ENCODE measurements around the gene USE1.

USE1 gene

GRCh38 chr19:17234911-17235299, 19.7 kb downstream of the USE1 start:
- no peak for DNase-seq (ENCODE audit: low read depth in 1 of 2, low spot score in 1 of 2)
- in situ Hi-C loops (cut with HindIII; ENCODE audit: low pct_unique_long_range_greater_than_20kb, low sequenced_read_pairs) = no loop called here
- TF ChIP-seq JUND (IDR thresholded peaks at IDR 0.05; ENCODE audit: low read depth) = no peak

GRCh38 chr19:17235300-17235970, 20.3 kb downstream of the USE1 start:
- no peak for DNase-seq (ENCODE audit: low read depth in 1 of 2, low spot score in 1 of 2)
- no peak for TF ChIP-seq JUND (IDR thresholded peaks at IDR 0.05; ENCODE audit: low read depth)
- in situ Hi-C loops (cut with HindIII; ENCODE audit: low pct_unique_long_range_greater_than_20kb, low sequenced_read_pairs) = no loop called here

GRCh38 chr19:17235971-17236777, 21.0 kb downstream of the USE1 start:
- no peak for DNase-seq (ENCODE audit: low read depth in 1 of 2, low spot score in 1 of 2)
- no peak for TF ChIP-seq JUND (IDR thresholded peaks at IDR 0.05; ENCODE audit: low read depth)
- in situ Hi-C loops (cut with HindIII; ENCODE audit: low pct_unique_long_range_greater_than_20kb, low sequenced_read_pairs) = no loop called here

- no peak for TF ChIP-seq JUND (IDR thresholded peaks at IDR 0.05; ENCODE audit: low read depth)
- in situ Hi-C loops (cut with HindIII; ENCODE audit: low pct_unique_long_range_greater_than_20kb, low sequenced_read_pairs) = no loop called here
- no peak for DNase-seq (ENCODE audit: low read depth in 1 of 2, low spot score in 1 of 2)
These were observed 21.8 kb downstream of the USE1 start for GRCh38 chr19:17236811-17237543.

GRCh38 chr19:17237747-17238706, 22.9 kb downstream of the USE1 start:
- no peak for TF ChIP-seq JUND (IDR thresholded peaks at IDR 0.05; ENCODE audit: low read depth)

GRCh38 chr19:17240062-17240752, 25.1 kb downstream of the USE1 start:
- TF ChIP-seq JUND (IDR thresholded peaks at IDR 0.05; ENCODE audit: low read depth) = no peak
- DNase-seq (ENCODE audit: low read depth in 1 of 2, low spot score in 1 of 2) = no peak
- in situ Hi-C loops (cut with HindIII; ENCODE audit: low pct_unique_long_range_greater_than_20kb, low sequenced_read_pairs) = no loop called here

More at GRCh38 chr19:17237747-17238706, 22.9 kb downstream of the USE1 start:
- DNase-seq (ENCODE audit: low read depth in 1 of 2, low spot score in 1 of 2) = no peak
- in situ Hi-C loops (cut with HindIII; ENCODE audit: low pct_unique_long_range_greater_than_20kb, low sequenced_read_pairs) = no loop called here

GRCh38 chr19:17240826-17241399, 25.8 kb downstream of the USE1 start:
- no peak for DNase-seq (ENCODE audit: low read depth in 1 of 2, low spot score in 1 of 2)
- no peak for TF ChIP-seq JUND (IDR thresholded peaks at IDR 0.05; ENCODE audit: low read depth)
- in situ Hi-C loops (cut with HindIII; ENCODE audit: low pct_unique_long_range_greater_than_20kb, low sequenced_read_pairs) = no loop called here

- no peak for TF ChIP-seq JUND (IDR thresholded peaks at IDR 0.05; ENCODE audit: low read depth)
- in situ Hi-C loops (cut with HindIII; ENCODE audit: low pct_unique_long_range_greater_than_20kb, low sequenced_read_pairs) = no loop called here
- DNase-seq (ENCODE audit: low read depth in 1 of 2, low spot score in 1 of 2) = no peak
These were observed 27.5 kb downstream of the USE1 start for GRCh38 chr19:17242431-17243208.

GRCh38 chr19:17243211-17243829, 28.2 kb downstream of the USE1 start:
- no peak for DNase-seq (ENCODE audit: low read depth in 1 of 2, low spot score in 1 of 2)
- no peak for TF ChIP-seq JUND (IDR thresholded peaks at IDR 0.05; ENCODE audit: low read depth)
- in situ Hi-C loops (cut with HindIII; ENCODE audit: low pct_unique_long_range_greater_than_20kb, low sequenced_read_pairs) = no loop called here

All from T47D (cell line).